ENCODE measurements around the gene NUP98. TPM values are rescaled to one million over a fixed set of nuclear protein-coding genes. Genes with fewer than 3 reads are reported as not detected.

The NUP98 gene
- total RNA-seq, 1 donor from 2014 or later: 47.8 TPM

DNA sequence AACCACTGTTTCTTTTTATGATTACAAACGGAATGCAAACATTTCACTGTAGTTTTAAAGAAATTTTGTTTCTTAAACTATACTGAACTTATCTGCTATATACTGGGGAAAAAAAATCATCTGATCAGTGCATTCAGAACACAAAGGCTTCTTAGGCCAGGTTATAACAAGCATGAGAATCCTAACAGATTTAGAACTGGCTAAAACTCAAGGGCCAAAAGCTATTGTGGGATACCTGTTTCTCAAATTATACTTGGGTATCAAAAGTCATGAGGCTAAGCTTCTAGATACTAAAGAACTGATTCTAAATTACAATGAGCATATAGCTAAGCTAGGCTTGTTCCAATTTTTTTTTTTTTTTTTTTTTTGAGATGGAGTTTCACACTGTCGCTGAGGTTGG, 96.4 kb downstream of the NUP98 start:
- no peaks in the 10 kb centered on the region for H3K27me3 Mint-ChIP-seq (ENCODE audit: low read depth)
- H3K9me3 Mint-ChIP-seq (ENCODE audit: low read depth): no peaks in the 10 kb centered on the region
- no peak overlapping the region for H3K4me3 Mint-ChIP-seq (ENCODE audit: unreplicated experiment)
- no peaks in the 10 kb centered on the region for H3K4me1 Mint-ChIP-seq (ENCODE audit: low read depth)
- TF ChIP-seq, protein P1, sequence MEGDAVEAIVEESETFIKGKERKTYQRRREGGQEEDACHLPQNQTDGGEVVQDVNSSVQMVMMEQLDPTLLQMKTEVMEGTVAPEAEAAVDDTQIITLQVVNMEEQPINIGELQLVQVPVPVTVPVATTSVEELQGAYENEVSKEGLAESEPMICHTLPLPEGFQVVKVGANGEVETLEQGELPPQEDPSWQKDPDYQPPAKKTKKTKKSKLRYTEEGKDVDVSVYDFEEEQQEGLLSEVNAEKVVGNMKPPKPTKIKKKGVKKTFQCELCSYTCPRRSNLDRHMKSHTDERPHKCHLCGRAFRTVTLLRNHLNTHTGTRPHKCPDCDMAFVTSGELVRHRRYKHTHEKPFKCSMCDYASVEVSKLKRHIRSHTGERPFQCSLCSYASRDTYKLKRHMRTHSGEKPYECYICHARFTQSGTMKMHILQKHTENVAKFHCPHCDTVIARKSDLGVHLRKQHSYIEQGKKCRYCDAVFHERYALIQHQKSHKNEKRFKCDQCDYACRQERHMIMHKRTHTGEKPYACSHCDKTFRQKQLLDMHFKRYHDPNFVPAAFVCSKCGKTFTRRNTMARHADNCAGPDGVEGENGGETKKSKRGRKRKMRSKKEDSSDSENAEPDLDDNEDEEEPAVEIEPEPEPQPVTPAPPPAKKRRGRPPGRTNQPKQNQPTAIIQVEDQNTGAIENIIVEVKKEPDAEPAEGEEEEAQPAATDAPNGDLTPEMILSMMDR (IDR thresholded peaks at IDR 0.05): no peak
- DNase-seq (ENCODE audit: low spot score): no peak
- peak overlapping the region; percentile 5 for H3K27ac Mint-ChIP-seq (ENCODE audit: unreplicated experiment)
- peaks cover 32% of the 10 kb centered on the region for H3K36me3 Mint-ChIP-seq (ENCODE audit: low read depth)

DNA sequence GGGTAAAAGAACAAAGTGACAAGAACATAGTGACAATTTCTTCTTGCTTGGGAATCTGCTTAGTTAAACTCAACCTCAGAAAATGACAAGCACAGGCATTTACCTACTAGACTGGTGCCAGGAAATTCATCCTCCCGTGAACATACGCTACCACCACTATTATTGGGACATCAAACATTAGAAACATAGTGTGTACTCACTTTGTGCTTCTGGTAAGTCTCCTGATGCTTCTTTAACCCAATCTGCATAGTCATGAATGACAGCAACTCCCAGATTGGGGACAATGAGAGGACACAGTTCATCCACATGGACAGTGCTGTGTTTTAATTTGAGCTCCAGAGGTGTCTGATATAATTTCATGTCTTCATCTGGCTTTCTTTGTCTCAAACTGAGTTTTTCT, 96.9 kb downstream of the NUP98 start:
- TF ChIP-seq, protein P1 (IDR thresholded peaks at IDR 0.05): no peak
- no peak overlapping the region for H3K4me3 Mint-ChIP-seq (ENCODE audit: unreplicated experiment)
- peak overlapping the region; percentile 5 for H3K27ac Mint-ChIP-seq (ENCODE audit: unreplicated experiment)
- no peak for DNase-seq (ENCODE audit: low spot score)
- H3K9me3 Mint-ChIP-seq (ENCODE audit: low read depth): no peaks in the 10 kb centered on the region
- no peaks in the 10 kb centered on the region for H3K4me1 Mint-ChIP-seq (ENCODE audit: low read depth)
- peaks cover 31% of the 10 kb centered on the region for H3K36me3 Mint-ChIP-seq (ENCODE audit: low read depth)
- no peaks in the 10 kb centered on the region for H3K27me3 Mint-ChIP-seq (ENCODE audit: low read depth)

DNA sequence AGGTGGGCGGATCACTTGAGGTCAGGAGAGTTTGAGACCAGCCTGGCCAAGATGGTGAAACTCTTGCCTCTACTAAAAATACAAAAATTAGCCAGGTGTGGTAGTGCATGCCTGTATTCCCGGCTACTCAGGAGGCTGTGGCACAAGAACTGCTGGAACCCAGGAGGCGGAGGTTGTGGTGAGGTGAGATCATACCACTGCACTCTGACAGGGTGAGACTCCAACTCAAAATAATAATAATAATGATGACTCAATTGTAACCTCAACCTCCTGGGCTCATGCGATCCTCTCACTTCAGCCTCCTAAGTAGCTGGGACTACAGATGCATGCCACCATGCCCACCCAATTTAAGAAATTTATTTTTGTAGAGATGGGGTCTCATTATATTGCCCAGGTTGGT, 110.6 kb downstream of the NUP98 start:
- TF ChIP-seq, protein P1 (IDR thresholded peaks at IDR 0.05): no peak
- Mint-ChIP-seq H3K27me3 (ENCODE audit: low read depth) (no peaks in the 10 kb centered on the region), H3K36me3 (ENCODE audit: low read depth) (peaks cover 39% of the 10 kb centered on the region), H3K27ac (ENCODE audit: unreplicated experiment) (no peak overlapping the region), H3K4me1 (ENCODE audit: low read depth) (peaks cover 3% of the 10 kb centered on the region), H3K9me3 (ENCODE audit: low read depth) (no peaks in the 10 kb centered on the region), H3K4me3 (ENCODE audit: unreplicated experiment) (no peak overlapping the region)
- no peak for DNase-seq (ENCODE audit: low spot score)

DNA sequence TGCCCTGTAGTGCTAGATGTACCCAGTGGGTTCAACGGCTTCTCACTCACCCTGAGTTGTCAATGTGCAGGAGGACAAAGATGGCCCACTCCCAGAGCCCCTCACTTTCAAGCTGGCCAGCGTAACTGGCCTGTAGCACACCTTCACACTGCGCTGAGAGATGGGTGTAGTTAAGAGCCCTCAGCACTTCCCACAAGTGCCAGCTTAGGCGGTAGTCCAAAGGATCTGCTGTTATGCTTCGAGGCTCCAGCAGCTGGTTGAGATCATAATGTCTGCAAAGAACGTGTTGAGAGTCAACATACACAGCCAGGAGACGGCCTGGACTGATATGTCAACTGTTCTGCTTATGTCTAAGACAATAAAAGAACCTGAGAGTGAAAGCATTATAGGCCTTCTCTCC, 111.4 kb downstream of the NUP98 start:
- TF ChIP-seq, protein P1 (IDR thresholded peaks at IDR 0.05): no peak
- H3K4me3 Mint-ChIP-seq (ENCODE audit: unreplicated experiment): no peak overlapping the region
- peaks cover 42% of the 10 kb centered on the region for H3K36me3 Mint-ChIP-seq (ENCODE audit: low read depth)
- H3K27me3 Mint-ChIP-seq (ENCODE audit: low read depth): no peaks in the 10 kb centered on the region
- H3K4me1 Mint-ChIP-seq (ENCODE audit: low read depth): peaks cover 3% of the 10 kb centered on the region
- no peak overlapping the region for H3K27ac Mint-ChIP-seq (ENCODE audit: unreplicated experiment)
- no peak for DNase-seq (ENCODE audit: low spot score)
- no peaks in the 10 kb centered on the region for H3K9me3 Mint-ChIP-seq (ENCODE audit: low read depth)

DNA sequence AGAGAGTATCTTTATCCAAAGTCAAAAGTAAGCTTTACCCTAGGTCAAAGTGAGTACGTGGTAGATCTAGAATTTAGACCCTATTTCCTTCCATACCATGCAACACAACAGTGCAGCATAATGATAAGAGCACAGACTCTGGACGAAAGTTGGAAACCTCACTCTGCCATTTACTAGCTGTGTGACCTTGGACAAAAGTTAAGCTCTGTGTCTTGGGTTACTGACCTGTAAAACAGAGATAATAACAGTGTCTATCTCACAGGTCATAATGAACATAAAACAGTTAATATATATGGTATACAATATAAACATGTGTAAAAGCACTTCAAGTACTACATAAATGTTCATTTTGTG, 112.6 kb downstream of the NUP98 start:
- H3K27me3 Mint-ChIP-seq (ENCODE audit: low read depth): no peaks in the 10 kb centered on the region
- no peak for DNase-seq (ENCODE audit: low spot score)
- H3K4me1 Mint-ChIP-seq (ENCODE audit: low read depth): peaks cover 3% of the 10 kb centered on the region
- TF ChIP-seq, protein P1 (IDR thresholded peaks at IDR 0.05): no peak
- H3K9me3 Mint-ChIP-seq (ENCODE audit: low read depth): no peaks in the 10 kb centered on the region
- no peak overlapping the region for H3K27ac Mint-ChIP-seq (ENCODE audit: unreplicated experiment)
- H3K36me3 Mint-ChIP-seq (ENCODE audit: low read depth): peaks cover 47% of the 10 kb centered on the region
- no peak overlapping the region for H3K4me3 Mint-ChIP-seq (ENCODE audit: unreplicated experiment)

All from chondrocyte (in vitro differentiated cells).